IPS-18a (cell line): ENCODE data around the gene TIAM2.
A peak's percentile ranks its signal among the peaks of the same experiment; 100 is the strongest.
"Not testable (repeated sequence)": the region's sequence is repeated elsewhere in the genome, so short reads cannot be mapped to it uniquely, and the experiment has no call there.

ENCODE experiments used
- H3K27ac ChIP-seq: one replicate; pipeline ENCODE4 v1.5.1; 2013; ENCODE audit warnings: low read length
- H3K27me3 ChIP-seq: one replicate; pipeline ENCODE4 v1.6.1; 2013; ENCODE audit warnings: mild to moderate bottlenecking, low read length; ENCODE audit not compliant: control insufficient read depth, insufficient read depth
- H3K36me3 ChIP-seq: one replicate; pipeline ENCODE4 v1.6.1; 2013; ENCODE audit warnings: low read depth, low read length; ENCODE audit not compliant: control insufficient read depth
- H3K4me1 ChIP-seq: one replicate; pipeline ENCODE4 v1.6.1; 2013; ENCODE audit warnings: low read depth, low read length; ENCODE audit not compliant: control insufficient read depth
- H3K4me3 ChIP-seq: one replicate; pipeline ENCODE4 v1.5.1; 2013; ENCODE audit warnings: low read length
- H3K9ac ChIP-seq: one replicate; pipeline ENCODE4 v1.6.1; 2013; ENCODE audit warnings: mild to moderate bottlenecking, low read length, moderate library complexity
- H3K9me3 ChIP-seq: one replicate; pipeline ENCODE4 v1.6.1; 2013; ENCODE audit warnings: low read depth, low read length; ENCODE audit not compliant: control insufficient read depth

TIAM2 gene

DNA sequence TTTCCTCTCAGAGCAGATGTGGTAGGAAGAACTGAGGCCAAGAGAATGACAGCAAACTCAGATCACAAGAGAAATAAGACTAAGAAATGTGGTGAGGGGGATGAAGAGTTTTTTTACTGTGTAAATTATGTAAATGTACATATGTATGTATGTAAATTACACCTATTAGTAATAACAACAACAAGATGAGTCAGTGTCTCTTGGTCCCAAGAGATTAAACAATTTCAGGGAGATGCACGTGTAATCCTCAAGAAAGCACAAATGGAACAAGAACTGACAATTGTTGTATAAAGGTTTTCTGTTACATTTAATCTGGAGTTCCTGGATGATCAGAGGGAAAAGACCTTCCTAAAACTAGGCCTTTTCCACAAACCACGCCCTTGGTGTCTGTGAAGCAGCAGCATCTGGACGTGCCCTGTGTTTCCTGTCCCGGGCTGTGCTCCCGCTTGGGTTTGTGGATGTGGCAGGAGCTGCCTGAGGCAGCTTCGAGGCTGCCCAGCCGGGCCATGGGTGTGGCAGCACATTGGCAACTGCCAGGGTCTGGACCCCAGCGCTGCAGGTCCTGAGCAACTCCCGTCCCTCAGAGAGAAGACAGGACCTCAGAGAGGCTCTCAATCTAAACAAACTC is 269.7 kb downstream of the TIAM2 start:
- no peaks in the 10 kb centered on the region for H3K9me3 ChIP-seq

GRCh38 chr6:155265843-155266535 is 270.9 kb downstream of the TIAM2 start:
- Histone ChIP-seq H3K4me1 (peaks cover 25% of the 10 kb centered on the region), H3K27ac (no peak overlapping the region), H3K4me3 (no peak overlapping the region), H3K27me3 (no peaks in the 10 kb centered on the region), H3K9me3 (no peaks in the 10 kb centered on the region), H3K9ac (no peak overlapping the region), H3K36me3 (peaks cover 9% of the 10 kb centered on the region)

More for the DNA sequence above, 269.7 kb downstream of the TIAM2 start:
- Histone ChIP-seq H3K4me3 (no peak overlapping the region), H3K4me1 (peaks cover 25% of the 10 kb centered on the region), H3K27ac (no peak overlapping the region), H3K36me3 (peaks cover 19% of the 10 kb centered on the region), H3K27me3 (no peaks in the 10 kb centered on the region), H3K9ac (no peak overlapping the region)

DNA sequence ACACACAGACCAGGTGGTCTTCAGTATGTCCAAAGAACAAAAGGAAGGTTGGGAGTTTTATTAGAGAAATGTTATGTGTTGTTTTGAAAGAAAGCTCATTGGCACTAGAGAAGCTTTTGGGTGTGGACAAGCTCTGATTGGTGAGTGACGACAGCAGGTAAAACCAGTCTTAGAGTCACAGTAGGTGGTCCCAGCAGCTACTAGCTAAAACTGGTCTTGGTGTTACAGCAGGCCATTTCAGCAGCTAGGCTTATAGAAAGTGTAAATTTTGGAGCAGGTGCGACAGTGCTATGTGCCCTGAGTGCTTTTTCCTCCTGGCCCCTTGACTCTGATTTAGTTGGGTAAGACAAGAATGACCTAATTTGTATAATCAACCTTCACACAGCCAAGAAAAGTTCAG is 272.3 kb downstream of the TIAM2 start:
- H3K9ac ChIP-seq: no peak overlapping the region
- H3K27me3 ChIP-seq: no peaks in the 10 kb centered on the region
- peaks cover 9% of the 10 kb centered on the region for H3K36me3 ChIP-seq
- H3K4me1 ChIP-seq: peaks cover 11% of the 10 kb centered on the region
- no peak overlapping the region for H3K27ac ChIP-seq
- no peak overlapping the region for H3K4me3 ChIP-seq
- no peaks in the 10 kb centered on the region for H3K9me3 ChIP-seq

DNA sequence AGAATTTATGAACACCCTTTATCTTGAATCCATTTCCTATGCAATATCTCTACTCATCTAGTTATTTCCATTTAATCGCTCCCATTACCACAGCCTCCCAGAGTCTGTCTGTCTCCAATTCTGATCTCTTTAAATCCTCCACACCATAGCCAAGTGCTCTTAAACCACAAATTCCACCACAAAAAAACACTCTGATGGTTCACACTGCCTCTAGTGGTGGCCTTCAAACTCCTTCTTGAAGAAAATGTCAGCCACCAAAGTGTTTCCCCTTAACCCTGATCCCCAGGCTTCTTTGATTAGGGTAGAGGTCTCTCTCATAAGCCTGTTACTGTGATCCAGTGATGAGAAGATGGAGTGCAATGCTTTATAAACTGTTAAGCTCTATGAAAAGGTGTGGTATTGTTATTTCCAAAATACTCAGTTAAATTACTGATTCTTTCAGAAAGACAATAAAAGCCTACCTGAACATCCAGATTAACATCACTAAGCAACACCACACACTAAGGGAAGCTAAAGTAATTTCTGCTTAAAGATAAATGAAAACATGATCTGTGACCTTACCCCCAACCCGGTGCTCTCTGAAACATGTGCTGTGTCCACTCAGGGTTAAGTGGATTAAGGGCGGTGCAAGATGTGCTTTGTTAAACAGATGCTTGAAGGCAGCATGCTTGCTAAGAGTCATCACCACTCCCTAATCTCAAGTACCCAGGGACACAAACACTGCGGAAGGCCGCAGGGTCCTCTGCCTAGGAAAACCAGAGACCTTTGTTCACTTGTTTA is 273.2 kb downstream of the TIAM2 start:
- not testable (repeated sequence) for H3K4me3 ChIP-seq, H3K27ac ChIP-seq, H3K9ac ChIP-seq, H3K27me3 ChIP-seq, H3K9me3 ChIP-seq, H3K36me3 ChIP-seq
- peaks cover 19% of the 10 kb centered on the region for H3K4me1 ChIP-seq

- Histone ChIP-seq H3K27me3 (no peaks in the 10 kb centered on the region), H3K4me3 (no peak overlapping the region), H3K36me3 (peaks cover 5% of the 10 kb centered on the region), H3K4me1 (peaks cover 26% of the 10 kb centered on the region), H3K9me3 (no peaks in the 10 kb centered on the region), H3K27ac (no peak overlapping the region), H3K9ac (no peak overlapping the region)
These were observed 274.6 kb downstream of the TIAM2 start for GRCh38 chr6:155269765-155270164.

DNA sequence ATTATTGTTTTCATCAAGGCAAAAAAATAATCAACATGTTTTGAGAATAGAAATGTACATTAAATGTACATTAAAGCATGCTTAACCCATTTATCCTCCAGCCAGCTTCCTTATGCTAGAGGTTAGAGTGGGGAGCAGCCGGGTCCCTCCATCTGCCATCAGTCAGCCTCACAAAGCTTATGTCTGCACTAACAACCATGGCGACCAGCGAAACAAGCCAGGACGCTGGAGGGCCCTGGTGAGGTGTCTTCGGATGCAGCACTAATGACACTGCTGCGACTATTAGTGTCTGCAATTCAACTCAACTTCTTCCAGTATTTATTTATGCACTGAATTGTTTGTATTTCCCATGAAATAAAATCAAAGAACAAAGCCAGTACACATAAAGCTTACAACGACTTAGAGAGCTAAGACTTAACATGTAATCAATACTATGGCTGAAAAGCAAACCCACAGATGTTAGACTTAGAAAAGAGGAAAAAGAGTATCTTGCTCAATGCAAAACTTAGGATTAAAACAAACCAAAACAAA is 275.5 kb downstream of the TIAM2 start:
- Histone ChIP-seq H3K9ac (no peak overlapping the region), H3K9me3 (no peaks in the 10 kb centered on the region), H3K36me3 (peaks cover 4% of the 10 kb centered on the region), H3K27me3 (no peaks in the 10 kb centered on the region), H3K4me3 (no peak overlapping the region), H3K27ac (no peak overlapping the region), H3K4me1 (peaks cover 20% of the 10 kb centered on the region)

DNA sequence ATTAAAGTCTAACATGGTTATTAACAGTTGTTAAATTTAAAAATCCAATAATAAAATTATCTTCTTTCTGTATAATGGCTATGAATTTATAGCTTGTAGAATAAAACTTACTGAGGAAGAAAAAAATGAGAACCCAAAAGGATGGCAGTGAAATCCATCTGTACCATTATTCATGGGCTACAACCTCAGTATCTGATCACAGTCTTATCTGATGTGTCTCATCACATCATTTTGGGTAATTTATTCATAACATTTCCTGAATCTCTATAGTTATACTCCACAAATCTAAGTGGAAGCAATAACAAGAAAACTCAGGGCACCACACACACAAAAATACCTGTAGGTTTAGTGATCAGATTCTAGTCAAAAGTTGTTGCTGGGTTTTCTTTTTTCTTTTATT is 276.0 kb downstream of the TIAM2 start:
- Histone ChIP-seq H3K4me1 (peaks cover 20% of the 10 kb centered on the region), H3K27me3 (no peaks in the 10 kb centered on the region), H3K27ac (no peak overlapping the region), H3K9ac (no peak overlapping the region), H3K9me3 (no peaks in the 10 kb centered on the region), H3K36me3 (peaks cover 4% of the 10 kb centered on the region), H3K4me3 (no peak overlapping the region)

GRCh38 chr6:155272353-155273232 is 277.5 kb downstream of the TIAM2 start:
- peaks cover 20% of the 10 kb centered on the region for H3K4me1 ChIP-seq
- no peak overlapping the region for H3K4me3 ChIP-seq
- H3K27ac ChIP-seq: peak overlapping the region; percentile 17
- peak overlapping the region; percentile 0 for H3K9ac ChIP-seq
- H3K36me3 ChIP-seq: peaks cover 3% of the 10 kb centered on the region
- no peaks in the 10 kb centered on the region for H3K27me3 ChIP-seq
- no peaks in the 10 kb centered on the region for H3K9me3 ChIP-seq

- peaks cover 7% of the 10 kb centered on the region for H3K36me3 ChIP-seq
- H3K27ac ChIP-seq: peak overlapping the region; percentile 17
- H3K27me3 ChIP-seq: no peaks in the 10 kb centered on the region
- H3K4me1 ChIP-seq: peaks cover 20% of the 10 kb centered on the region
- H3K9me3 ChIP-seq: no peaks in the 10 kb centered on the region
- peak overlapping the region; percentile 0 for H3K9ac ChIP-seq
- no peak overlapping the region for H3K4me3 ChIP-seq
These were observed 278.3 kb downstream of the TIAM2 start for GRCh38 chr6:155273431-155273830.

GRCh38 chr6:155274106-155274505 is 279.0 kb downstream of the TIAM2 start:
- Histone ChIP-seq H3K4me3 (no peak overlapping the region), H3K9ac (no peak overlapping the region), H3K9me3 (no peaks in the 10 kb centered on the region), H3K4me1 (peaks cover 18% of the 10 kb centered on the region), H3K27me3 (no peaks in the 10 kb centered on the region), H3K27ac (no peak overlapping the region), H3K36me3 (peaks cover 11% of the 10 kb centered on the region)

GRCh38 chr6:155274533-155274932 is 279.4 kb downstream of the TIAM2 start:
- peaks cover 11% of the 10 kb centered on the region for H3K36me3 ChIP-seq
- no peak overlapping the region for H3K4me3 ChIP-seq
- no peak overlapping the region for H3K27ac ChIP-seq
- no peak overlapping the region for H3K9ac ChIP-seq
- H3K9me3 ChIP-seq: no peaks in the 10 kb centered on the region
- no peaks in the 10 kb centered on the region for H3K27me3 ChIP-seq
- peaks cover 17% of the 10 kb centered on the region for H3K4me1 ChIP-seq
